Stimulated activated CD8-positive, alpha-beta memory T cell treated with anti-CD3 and anti-CD28 coated beads, Interleukin-4, amount 100 ng/mL, for 4 hours (primary cell): ENCODE measurements around the gene ACTR10.
A peak's percentile ranks its signal among the peaks of the same experiment; 100 is the strongest.

ENCODE experiments used
- DNase-seq, 2 donors: peaks; one replicate each; pipeline ENCODE4 v3.0.0-alpha.2; 2020; ENCODE audit warnings: low read depth in 2 of 2, low spot score in 1 of 2

ACTR10 gene

DNA sequence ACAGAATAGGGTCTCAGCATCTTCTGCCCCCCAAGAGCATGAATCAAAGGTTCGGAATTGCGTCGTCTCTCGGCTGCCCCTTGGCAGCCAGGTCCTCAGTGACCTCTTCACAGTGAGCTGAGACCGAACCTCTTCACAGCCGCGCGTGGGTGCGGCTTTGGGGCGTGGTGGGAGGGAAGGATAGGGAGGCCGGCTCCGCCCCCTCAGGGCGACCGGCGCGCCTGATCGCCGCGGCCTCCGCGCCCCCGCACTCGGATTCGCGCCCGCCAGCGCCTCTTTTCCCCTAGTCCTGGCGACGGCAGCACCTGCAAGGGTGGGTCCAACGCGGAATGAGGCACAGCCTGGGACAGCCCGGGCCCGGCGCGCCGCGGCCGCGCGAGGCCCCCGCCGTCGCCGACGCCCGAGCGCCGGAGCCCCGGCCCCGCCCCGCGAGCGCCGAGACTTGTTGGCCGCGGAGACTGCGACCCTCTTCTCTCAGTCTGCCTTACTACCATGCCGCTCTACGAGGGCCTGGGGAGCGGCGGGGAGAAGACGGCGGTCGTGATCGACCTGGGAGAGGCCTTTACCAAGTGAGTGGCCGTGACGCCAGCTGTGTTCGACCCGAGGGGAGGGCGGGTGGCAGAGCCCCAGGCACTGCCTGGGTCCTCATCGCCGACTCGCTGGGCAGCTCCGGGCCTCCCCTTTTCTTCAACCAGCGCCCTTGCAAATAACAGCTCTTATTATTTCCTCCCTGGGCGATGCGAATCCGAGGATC is at the start of gene ACTR10:
Gene ACTR10 (plus strand): TSS at position 424 of the 754 bp plus-strand sequence. CDS start 69 bp downstream, at position 493.
- DNase-seq = peak; percentile 67 to 79

- no peak for DNase-seq
Observed at GRCh38 chr14:58150243-58150805, 49.6 kb upstream of the ACTR10 start.

DNA sequence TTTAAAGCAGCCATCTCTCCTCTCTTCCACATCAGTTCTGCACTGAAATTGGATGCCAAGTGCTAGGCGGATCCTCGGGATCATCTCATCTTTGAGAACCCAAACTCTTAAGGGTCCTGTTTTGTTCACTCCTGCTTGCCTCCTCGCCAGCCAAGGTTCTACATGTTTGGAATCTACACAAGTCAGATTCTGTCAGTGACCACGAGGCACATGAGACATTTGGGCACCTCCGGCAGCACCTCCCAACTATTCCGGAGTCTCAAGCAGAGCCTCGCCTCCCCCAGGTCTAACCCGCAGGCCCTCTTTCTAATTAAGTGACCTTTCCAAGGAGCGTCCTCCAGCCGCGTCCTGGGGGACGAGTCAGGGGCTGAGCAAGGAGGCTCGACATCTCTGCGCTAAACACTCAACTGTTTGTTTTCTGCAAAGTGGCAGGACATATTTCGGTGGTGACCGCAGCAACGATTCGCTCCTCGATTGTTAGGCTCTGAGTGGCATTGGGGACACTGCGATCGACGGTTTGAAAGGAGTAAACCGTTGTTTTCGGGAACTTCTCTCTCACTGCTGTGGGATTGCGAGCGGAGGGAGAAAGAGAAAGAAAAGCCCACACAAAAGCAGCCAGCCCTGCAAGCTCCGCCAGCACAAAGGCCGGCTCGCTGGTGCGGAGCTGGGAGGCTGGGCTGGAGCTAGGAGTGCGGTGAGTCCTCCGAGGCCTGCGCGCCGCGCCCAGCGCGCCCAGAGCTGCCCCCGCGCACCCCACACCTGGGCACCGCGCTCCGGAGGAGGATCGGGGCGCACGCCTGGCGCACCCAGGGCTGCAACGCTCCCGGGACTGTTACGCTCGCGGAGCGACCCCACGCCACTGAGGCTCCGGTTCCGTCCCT is 48.6 kb upstream of the ACTR10 start:
- no peak for DNase-seq

DNA sequence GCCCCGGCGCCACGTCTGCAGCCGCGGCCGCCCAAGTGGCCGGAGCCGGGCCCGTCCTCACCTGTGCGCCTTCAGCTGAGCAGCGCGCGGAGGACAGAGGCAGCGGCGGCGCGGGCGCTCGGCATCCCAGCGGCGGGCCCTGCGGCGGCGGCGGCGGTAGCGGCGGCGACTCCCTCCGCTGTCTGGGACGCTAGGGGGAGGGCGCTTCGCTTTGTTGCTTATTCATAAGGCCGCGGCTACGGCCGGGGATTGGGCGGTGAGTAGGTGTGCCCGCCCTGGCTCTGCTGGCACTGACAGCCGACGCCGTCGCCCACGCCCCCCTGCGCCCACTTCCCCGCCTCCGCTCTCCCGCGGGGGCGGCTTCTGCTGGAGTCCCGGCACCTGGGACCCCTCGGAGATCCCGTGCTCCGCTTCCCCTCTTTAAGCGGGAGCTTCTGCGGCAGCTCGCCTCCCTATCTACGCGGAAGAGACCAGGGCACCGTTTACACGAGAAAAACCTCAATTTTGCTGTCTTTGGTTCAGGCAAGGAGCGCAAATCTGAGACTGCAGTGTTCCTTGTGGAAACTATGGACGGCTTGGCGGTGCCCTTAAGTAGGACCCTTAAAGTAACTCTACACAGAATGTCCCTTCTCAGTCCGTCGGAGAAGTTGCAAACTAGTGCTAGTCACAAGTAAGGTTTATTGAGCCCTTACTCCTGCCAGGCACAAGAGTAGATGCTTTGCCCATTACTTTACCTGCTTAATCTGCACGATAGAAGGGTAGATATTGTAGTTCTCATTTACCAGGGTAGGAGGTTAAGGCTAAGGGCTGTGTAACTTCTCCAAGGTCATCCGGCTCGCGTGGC is 47.7 kb upstream of the ACTR10 start, which contains the start of gene ARMH4:
Gene ARMH4 (minus strand): TSS at position 200 of the 844 bp plus-strand sequence. CDS start 12,855 bp downstream, outside the sequence.
- DNase-seq = peak in 1 of 2 donors; percentile 46

GRCh38 chr14:58160561-58160960 is 39.4 kb upstream of the ACTR10 start:
- no peak for DNase-seq

DNA sequence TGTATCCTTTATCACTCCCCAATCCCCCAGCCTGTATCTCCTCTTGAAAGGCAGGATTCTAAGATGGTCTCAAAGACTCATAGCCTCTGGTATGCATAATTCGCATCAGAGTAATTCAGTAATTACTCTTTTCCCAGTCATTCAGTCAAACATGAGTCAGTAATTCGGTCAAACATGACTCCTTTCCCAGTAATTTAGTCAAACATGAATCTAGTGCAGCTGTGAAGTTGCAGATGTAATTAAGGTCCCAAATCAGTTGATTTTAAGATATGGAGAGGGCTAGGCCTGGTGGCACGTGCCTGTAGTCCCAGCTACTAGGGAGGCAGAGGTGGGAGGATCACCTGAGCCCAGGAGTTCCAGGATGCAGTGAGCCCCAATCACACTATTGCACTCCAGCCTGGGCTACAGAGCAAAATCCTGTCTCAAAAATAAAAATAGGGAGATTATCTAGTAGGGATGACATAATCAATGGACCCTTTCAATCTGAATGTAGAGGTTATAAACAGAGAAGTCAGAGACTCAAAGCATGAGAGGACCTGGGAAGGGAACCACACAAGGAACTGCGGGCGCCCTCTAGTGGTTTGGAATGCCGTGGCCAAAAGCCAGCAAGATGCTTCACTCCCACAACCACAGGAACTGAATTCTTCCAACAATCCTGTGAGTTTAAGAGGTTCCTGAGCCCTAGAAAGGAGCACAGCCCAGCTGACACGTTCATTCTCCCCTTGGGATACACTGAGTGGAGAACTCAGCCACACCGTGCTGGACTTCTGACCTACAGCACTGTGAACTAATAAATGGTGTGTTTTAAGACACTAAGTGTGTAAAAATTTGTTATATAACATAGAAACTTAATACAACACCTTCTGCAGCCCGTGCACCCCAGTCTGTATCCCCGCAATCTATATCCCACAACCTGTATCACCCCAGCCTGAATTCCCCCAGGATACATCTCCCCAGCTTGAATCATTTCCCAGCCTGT is 33.7 kb upstream of the ACTR10 start:
- DNase-seq = peak; percentile 49 to 66

GRCh38 chr14:58167057-58167456 is 32.9 kb upstream of the ACTR10 start:
- DNase-seq = no peak

- no peak for DNase-seq
Observed at GRCh38 chr14:58167891-58168290, 32.1 kb upstream of the ACTR10 start.

DNA sequence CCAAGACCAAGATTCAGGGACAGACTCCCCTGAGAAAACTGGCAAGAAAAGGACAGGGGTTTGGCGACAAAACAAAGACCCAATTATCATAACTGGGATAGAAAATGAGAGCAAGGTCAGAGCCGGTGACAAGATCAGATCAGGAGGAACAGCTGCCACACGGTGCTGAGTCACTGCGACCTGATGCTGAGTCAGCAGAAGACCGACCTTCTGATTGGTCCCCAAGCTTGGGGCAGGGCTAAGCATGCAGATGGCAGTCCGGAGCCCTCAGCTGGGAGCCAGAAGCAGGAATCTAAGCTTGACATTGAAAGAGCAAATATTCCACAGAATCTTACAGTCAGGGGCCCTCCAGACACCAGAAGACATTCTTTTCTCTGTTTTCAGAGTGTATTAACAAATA is 28.9 kb upstream of the ACTR10 start:
- no peak for DNase-seq

DNA sequence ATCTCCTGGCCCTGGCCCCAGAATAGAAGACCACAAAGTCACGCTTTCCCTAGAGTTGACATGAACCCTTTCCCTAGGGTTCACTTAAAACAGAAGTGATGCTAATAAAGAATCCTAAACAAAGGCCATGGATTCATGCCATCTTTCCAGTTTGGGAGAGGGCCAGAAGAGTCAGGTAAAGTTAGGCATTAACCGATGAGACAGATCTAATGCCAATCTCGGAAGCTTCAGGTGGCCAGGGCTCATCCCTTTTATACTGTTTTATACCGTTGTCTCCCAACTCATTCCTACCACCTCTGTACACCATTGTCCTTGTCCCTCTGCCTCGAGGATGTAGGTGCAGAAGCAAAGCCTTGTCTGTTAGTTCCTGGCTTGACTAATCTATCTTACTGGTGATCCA is 22.8 kb upstream of the ACTR10 start:
- DNase-seq = no peak

DNA sequence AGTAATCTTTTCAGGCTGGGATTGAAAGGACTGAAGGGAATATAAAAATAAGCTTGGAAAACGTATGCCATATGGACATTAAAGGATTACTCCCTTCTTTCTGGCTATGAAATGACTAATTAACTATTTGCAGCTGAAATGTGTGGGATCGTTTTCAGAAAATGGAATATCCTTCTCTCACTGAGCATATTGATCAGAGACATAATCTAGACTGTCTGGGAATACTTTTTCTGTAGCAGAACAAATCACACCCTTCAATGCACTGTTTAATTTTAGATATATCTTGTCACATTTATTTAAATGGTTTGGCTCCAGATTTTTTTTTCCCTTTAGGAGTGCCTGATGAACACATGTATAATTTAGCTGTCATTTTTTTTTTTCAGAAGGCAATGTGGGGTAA is 10.8 kb upstream of the ACTR10 start:
- no peak for DNase-seq

DNA sequence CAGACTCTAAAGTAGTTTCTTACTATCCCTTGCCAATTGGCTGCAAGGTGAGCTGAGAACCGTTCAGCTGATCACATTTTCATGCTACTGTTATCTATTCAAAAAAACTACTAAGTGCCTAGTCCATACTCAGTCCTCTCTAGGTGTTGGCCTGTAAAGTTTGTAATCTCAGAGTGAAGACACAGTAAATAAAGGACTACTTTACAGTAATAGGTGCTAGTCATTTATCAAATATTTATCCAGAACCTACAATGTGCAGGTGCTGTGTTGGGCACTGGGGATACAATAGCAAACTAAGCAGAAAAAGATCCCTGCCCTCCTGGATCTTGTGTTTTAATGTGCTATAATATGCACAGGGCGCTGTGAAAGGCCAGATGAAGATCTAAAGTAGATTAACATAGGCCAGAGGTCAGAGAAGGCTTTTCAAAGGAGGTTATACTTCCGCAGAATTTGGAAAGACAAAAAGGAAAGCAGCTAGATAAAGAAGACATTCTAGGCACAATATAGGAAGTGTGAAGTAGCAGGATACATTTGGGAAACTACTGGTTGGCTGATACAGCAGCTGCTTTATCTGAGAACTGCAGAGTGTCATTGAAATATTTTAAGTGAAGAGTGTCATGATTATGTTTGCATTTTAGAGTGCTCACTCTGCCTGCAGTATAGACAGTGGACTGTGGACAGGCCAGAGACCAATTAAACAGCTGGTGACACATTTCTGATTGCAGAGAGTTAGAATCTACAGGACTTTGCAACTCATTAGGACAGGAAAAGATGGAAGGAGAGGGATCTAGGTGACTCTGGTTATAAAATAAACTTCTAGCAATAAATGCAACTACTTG is 8.0 kb upstream of the ACTR10 start:
- no peak for DNase-seq

GRCh38 chr14:58193542-58193941 is 6.4 kb upstream of the ACTR10 start:
- no peak for DNase-seq

GRCh38 chr14:58196198-58196597 is 3.8 kb upstream of the ACTR10 start:
- no peak for DNase-seq

DNA sequence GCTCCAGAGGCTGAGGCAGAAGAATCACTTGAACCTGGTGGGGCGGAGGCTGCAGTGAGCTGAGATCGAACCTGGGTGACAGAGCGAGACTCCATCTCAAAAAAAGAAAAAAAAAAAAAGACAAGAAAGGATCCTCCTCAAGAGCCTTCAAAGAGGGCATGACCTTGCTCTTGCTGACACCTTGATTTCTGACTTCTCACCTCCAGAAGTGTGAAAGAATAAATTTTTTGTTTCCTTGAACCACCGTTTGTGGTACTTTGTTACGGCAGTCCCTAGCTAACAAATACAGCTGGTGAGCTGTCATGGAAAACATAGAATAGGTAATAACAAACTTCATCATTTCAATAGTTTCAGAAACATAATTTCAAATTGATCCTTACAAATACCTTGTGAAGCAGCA is 1.9 kb upstream of the ACTR10 start:
- DNase-seq = no peak

- DNase-seq = no peak
Observed at GRCh38 chr14:58200480-58200841, 512 bp downstream of the ACTR10 start.

GRCh38 chr14:58200846-58201245 is 897 bp downstream of the ACTR10 start:
- DNase-seq = no peak

GRCh38 chr14:58213176-58213575 is 13.2 kb downstream of the ACTR10 start:
- DNase-seq = no peak
